ENCODE results near the gene LCTL.
"Not testable (repeated sequence)": the region's sequence is repeated elsewhere in the genome, so short reads cannot be mapped to it uniquely, and the experiment has no call there.

LCTL gene

DNA sequence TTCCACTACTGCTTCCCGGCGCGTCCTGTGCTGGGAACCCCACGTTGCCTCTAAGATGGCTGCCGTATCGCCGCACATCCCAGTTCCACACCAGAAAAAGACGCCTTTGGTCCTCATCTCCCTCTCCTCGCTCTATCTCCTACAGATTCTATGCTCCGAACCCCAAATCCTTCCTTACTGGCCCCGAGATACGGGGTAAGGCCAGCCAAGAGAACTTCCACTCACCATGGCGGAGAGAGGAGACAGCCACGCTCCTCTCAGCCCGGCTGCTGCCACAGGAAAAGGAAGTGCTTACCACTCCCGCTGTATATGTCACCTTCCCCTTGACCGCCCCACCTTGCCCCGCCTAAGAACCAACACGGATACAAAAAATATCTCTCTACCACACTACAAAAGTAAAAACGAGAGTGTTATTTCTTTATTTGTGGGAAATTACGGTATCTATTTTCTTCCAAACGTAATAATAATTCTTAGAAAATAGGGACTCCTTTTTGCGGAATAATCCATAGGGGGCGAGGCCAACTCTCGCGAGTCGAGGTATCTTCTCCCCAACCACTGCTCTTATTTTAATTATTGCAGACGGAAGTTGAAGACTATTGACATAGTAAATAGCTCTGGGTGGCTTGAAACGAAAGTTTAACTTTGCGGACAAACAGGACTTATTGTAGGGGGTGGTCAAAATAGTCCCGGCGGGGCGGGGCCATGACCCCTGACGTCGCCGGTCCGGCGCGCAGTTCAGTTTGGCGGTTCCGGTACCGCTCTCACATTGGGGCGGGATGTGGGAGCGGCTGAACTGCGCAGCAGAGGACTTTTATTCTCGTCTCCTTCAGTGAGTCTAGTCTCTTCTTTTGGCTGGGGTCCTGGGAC lies 61.0 kb downstream of the LCTL start, which contains the start of the genes RPL4 and ZWILCH:
TSS of gene RPL4 (minus strand) at position 293 of the 867 bp plus-strand sequence. CDS start at position 228, 65 bp downstream.
TSS of gene ZWILCH (plus strand) at position 764 of the 867 bp plus-strand sequence. CDS start at position 777, 13 bp downstream.
- DNase-seq (ENCODE audit: low read depth, low spot score), result no peak

DNA sequence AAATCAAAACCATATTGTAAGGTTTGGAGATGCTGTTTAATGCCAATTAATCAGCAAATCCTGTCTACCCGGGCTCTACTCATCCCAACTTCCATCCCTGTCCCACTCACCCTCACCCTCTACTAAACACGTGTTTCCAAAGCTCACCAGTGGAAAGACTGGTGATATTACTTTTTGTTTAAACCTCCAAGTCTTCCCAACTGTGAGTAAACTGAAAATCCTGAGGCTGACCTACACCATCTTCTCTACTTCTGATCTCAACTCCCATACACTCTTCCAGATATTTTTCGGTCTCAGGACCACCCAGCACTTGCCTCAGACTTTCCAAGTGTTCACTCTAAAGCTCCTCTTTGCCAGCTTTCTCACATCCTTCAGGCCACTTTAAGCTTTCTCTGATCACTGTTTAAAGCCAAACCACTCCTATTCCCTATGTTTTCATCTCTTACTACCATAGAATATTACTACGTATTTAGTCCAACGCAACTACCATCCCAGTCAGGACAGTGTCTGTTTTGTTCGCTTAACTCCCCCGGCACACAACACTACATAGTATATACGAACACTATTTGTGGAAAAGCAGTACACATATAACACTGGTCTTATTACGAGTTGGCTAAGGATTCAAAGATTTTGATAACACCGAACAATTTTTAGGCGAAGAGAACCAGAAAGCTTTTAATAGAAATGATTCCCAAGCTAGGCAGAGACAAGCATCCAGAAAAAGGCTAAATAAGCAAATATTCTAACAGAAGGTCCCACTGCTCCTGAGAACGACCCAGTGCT lies 61.8 kb downstream of the LCTL start:
- no peak for DNase-seq (ENCODE audit: low read depth, low spot score)
- H3K27ac ChIP-seq, result peak overlapping the region; percentile 96

More for the DNA sequence above, 61.0 kb downstream of the LCTL start, which contains the start of the genes RPL4 and ZWILCH:
- H3K27ac ChIP-seq, result peak within 1 kb of the TSS; percentile 96

DNA sequence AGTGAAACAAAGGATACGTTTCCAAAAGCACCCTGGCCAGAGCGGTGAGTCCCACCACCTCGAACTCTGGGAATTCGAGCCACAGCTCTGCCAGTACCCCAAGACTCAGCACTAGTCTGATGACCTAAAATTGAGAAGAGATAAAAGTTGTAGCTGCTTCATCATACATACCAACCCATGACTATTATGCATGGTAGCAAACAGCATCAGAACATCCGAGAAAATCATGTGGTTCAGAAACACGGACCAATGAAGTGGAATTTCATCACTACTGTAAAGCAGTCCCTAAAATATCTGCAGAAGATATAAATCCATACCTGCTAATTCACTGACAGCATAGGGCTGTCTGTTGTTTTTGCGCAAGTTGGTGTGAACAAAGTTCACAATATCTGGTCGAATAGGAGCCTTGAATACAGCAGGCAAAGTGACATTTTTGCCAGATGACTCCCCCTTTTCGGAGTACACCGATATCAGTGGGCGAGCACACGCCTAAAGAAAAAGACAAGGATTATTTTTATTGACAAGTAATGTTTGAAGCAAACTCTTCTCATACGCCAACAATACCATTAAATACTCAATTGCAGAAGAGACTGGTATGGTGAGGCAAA lies 62.7 kb downstream of the LCTL start:
- not testable (repeated sequence) for DNase-seq (ENCODE audit: low read depth, low spot score)
- peak overlapping the region; percentile 96 for H3K27ac ChIP-seq

DNA sequence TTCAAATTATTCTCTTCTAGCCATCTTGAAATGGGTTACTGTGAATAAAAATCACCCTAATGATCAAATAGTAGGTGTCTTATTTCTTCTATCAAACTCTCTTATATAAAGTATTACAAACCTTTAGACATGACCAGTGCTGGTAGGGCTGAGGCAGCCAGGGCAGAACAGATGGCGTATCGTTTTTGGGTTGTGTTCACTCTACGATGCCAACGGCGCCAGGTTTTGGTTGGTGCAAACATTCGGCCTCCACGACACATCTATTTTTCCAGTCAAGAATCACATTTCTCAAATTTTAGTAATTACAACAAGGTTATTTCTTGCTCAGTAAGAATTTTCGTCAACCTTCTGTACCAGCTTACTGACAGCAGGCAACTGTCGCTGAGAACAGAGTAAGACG lies 63.3 kb downstream of the LCTL start:
- DNase-seq (ENCODE audit: low read depth, low spot score), result no peak
- peak overlapping the region; percentile 96 for H3K27ac ChIP-seq

DNA sequence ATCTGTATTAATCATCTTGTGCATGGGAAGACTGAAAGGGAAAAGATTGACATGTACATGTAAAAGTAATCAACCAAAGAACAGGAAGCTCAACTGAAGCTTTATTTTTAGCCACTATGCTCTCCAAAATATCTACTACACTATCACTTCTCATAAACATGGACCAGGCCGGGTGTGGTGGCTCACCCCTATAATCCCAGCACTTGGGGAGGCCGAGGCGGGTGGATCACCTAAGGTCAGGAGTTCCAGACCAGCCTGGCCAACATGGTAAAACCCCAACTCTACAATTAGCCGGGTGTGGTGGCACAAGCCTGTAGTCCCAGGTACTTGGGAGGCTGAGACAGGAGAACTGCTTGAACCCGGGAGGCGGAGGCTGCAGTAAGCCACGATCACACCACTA lies 65.5 kb downstream of the LCTL start:
- H3K27ac ChIP-seq, result peak overlapping the region; percentile 96
- not testable (repeated sequence) for DNase-seq (ENCODE audit: low read depth, low spot score)

DNA sequence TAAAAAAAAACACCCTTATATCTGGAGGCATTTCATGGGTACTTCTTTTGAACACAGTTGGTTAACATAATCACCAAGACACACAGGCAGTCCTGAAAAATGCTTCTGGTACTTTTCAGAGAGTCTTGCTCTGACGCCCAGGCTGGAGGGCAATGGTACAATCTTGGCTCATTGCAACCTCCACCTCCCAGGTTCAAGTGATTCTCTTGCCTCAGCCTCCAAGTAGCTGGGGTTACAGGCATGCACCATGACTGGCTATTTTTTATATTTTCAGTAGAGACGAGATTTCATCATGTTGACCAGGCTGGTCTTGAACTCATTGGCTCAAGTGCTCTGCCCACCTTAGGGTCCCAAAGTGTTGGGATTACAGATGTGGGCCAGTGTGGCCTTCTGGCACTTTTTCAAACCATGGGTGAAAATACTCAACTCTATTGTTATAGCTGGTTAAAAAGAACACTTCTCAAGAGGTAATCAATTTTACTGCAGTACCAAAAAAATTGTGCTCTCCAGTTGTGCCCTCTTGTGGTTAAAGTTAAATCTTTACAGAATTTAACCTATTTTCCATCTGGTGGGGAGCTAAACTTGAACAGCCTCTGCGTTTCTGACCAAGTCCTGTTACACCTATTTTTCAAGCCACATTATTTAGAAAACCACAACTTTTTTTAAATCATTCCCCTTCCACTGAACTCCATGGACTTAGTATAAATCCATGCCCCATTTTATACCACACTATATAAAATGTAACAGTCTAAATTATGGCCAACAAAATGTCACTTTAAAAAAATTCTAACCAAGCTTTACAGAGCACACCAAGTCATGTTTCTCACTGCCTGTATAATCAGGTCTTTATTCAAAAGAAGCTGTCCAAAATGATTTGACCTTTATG lies 67.1 kb downstream of the LCTL start:
- no peak for DNase-seq (ENCODE audit: low read depth, low spot score)
- H3K27ac ChIP-seq, result peak overlapping the region; percentile 96
